ENCODE data around the gene TSSC4.

- no peak for TF ChIP-seq POLR2A (IDR thresholded peaks at IDR 0.05; ENCODE audit: low read length)
- no peak for TF ChIP-seq GATA1 (IDR thresholded peaks at IDR 0.05; ENCODE audit: low read depth, low read length)
These were observed 22.8 kb upstream of the TSSC4 start for GRCh38 chr11:2377511-2378443.
